Activated naive CD8-positive, alpha-beta T cell treated with anti-CD3 and anti-CD28 coated beads for 36 hours (primary cell): ENCODE measurements around the gene ZNF518B. TPM values are rescaled to one million over a fixed set of nuclear protein-coding genes. Genes with fewer than 3 reads are reported as not detected.

Source experiments
- DNase-seq: peaks from one replicate; pipeline ENCODE4 v3.0.0; 2021
- H3K27ac Mint-ChIP-seq: one replicate; pipeline ENCODE4 v1.8.0; 2022; ENCODE audit warnings: mild to moderate bottlenecking, moderate library complexity, mixed read lengths
- H3K27me3 Mint-ChIP-seq: one replicate; pipeline ENCODE4 v1.8.0; 2022; ENCODE audit warnings: mild to moderate bottlenecking, mixed read lengths
- H3K36me3 Mint-ChIP-seq: one replicate; pipeline ENCODE4 v1.8.0; 2021; ENCODE audit warnings: mild to moderate bottlenecking, mixed read lengths
- H3K4me1 Mint-ChIP-seq: one replicate; pipeline ENCODE4 v1.8.0; 2021; ENCODE audit warnings: mixed read lengths
- H3K4me3 Mint-ChIP-seq: one replicate; pipeline ENCODE4 v1.8.0; 2022; ENCODE audit warnings: mild to moderate bottlenecking, moderate library complexity, mixed read lengths
- H3K9me3 Mint-ChIP-seq: one replicate; pipeline ENCODE4 v1.8.0; 2022; ENCODE audit warnings: mixed read lengths
- total RNA-seq, 2 experiments: library from RNA; stranded (reverse); gene quantifications; one replicate each; pipeline ENCODE4 v1.2.3, GENCODE V29; 2021

The ZNF518B gene
- total RNA-seq, 2 experiments from 2014 or later = 14.1 to 18.0 TPM

GRCh38 chr4:10462876-10463275, 5.7 kb upstream of the ZNF518B start:
- no peak for DNase-seq
- H3K27me3 Mint-ChIP-seq = peaks cover 42% of the 10 kb centered on the region
- H3K4me1 Mint-ChIP-seq = peaks cover 8% of the 10 kb centered on the region
- H3K27ac Mint-ChIP-seq = no peak overlapping the region
- H3K9me3 Mint-ChIP-seq = no peaks in the 10 kb centered on the region
- H3K4me3 Mint-ChIP-seq = no peak overlapping the region
- H3K36me3 Mint-ChIP-seq = peaks cover 10% of the 10 kb centered on the region

GRCh38 chr4:10461850-10462400, 4.7 kb upstream of the ZNF518B start:
- H3K36me3 Mint-ChIP-seq = peaks cover 12% of the 10 kb centered on the region
- peaks cover 35% of the 10 kb centered on the region for H3K27me3 Mint-ChIP-seq
- H3K27ac Mint-ChIP-seq = no peak overlapping the region
- peaks cover 10% of the 10 kb centered on the region for H3K4me1 Mint-ChIP-seq
- peak overlapping the region; percentile 78 for H3K4me3 Mint-ChIP-seq
- DNase-seq = no peak
- H3K9me3 Mint-ChIP-seq = no peaks in the 10 kb centered on the region

GRCh38 chr4:10461091-10461849, 4.0 kb upstream of the ZNF518B start:
- Mint-ChIP-seq H3K36me3 (peaks cover 16% of the 10 kb centered on the region), H3K27ac (peak overlapping the region; percentile 61), H3K27me3 (peaks cover 34% of the 10 kb centered on the region), H3K4me3 (peak overlapping the region; percentile 78), H3K4me1 (peaks cover 11% of the 10 kb centered on the region), H3K9me3 (no peaks in the 10 kb centered on the region)
- DNase-seq = peak; percentile 87

GRCh38 chr4:10460313-10461047, 3.3 kb upstream of the ZNF518B start:
- Mint-ChIP-seq H3K27me3 (peaks cover 34% of the 10 kb centered on the region), H3K27ac (no peak overlapping the region), H3K4me1 (peaks cover 15% of the 10 kb centered on the region), H3K9me3 (no peaks in the 10 kb centered on the region), H3K4me3 (peak overlapping the region; percentile 57), H3K36me3 (peaks cover 18% of the 10 kb centered on the region)
- no peak for DNase-seq

- Mint-ChIP-seq H3K4me3 (no peak overlapping the region), H3K9me3 (no peaks in the 10 kb centered on the region), H3K4me1 (peaks cover 20% of the 10 kb centered on the region), H3K27me3 (peaks cover 26% of the 10 kb centered on the region), H3K27ac (no peak overlapping the region), H3K36me3 (peaks cover 28% of the 10 kb centered on the region)
- DNase-seq = no peak
Observed at GRCh38 chr4:10459305-10459704, 2.1 kb upstream of the ZNF518B start.

- H3K27me3 Mint-ChIP-seq = peaks cover 21% of the 10 kb centered on the region
- peaks cover under 1% of the 10 kb centered on the region for H3K9me3 Mint-ChIP-seq
- H3K4me1 Mint-ChIP-seq = peaks cover 23% of the 10 kb centered on the region
- peaks cover 39% of the 10 kb centered on the region for H3K36me3 Mint-ChIP-seq
- no peak for DNase-seq
- H3K27ac Mint-ChIP-seq = no peak overlapping the region
- no peak overlapping the region for H3K4me3 Mint-ChIP-seq
Observed at GRCh38 chr4:10458177-10458576, 951 bp upstream of the ZNF518B start.

- peak overlapping the region; percentile 93 for H3K4me3 Mint-ChIP-seq
- peaks cover 5% of the 10 kb centered on the region for H3K9me3 Mint-ChIP-seq
- peaks cover 8% of the 10 kb centered on the region for H3K27me3 Mint-ChIP-seq
- H3K4me1 Mint-ChIP-seq = peaks cover 25% of the 10 kb centered on the region
- H3K36me3 Mint-ChIP-seq = peaks cover 53% of the 10 kb centered on the region
- peak overlapping the region; percentile 90 for H3K27ac Mint-ChIP-seq
- DNase-seq = peak; percentile 75
Observed at GRCh38 chr4:10456595-10457254, 501 bp downstream of the ZNF518B start.

GRCh38 chr4:10456260-10456594, 999 bp downstream of the ZNF518B start:
- DNase-seq = no peak

GRCh38 chr4:10455133-10455532, 2.1 kb downstream of the ZNF518B start:
- H3K27ac Mint-ChIP-seq = no peak overlapping the region
- H3K36me3 Mint-ChIP-seq = peaks cover 66% of the 10 kb centered on the region
- peaks cover 5% of the 10 kb centered on the region for H3K27me3 Mint-ChIP-seq
- H3K4me1 Mint-ChIP-seq = peaks cover 19% of the 10 kb centered on the region
- no peak overlapping the region for H3K4me3 Mint-ChIP-seq
- DNase-seq = no peak
- peaks cover 9% of the 10 kb centered on the region for H3K9me3 Mint-ChIP-seq

More at GRCh38 chr4:10456260-10456594, 999 bp downstream of the ZNF518B start:
- Mint-ChIP-seq H3K27ac (peak overlapping the region; percentile 90), H3K27me3 (peaks cover 5% of the 10 kb centered on the region), H3K4me1 (peaks cover 23% of the 10 kb centered on the region), H3K9me3 (peaks cover 6% of the 10 kb centered on the region), H3K4me3 (peak overlapping the region; percentile 93), H3K36me3 (peaks cover 56% of the 10 kb centered on the region)

- peaks cover 5% of the 10 kb centered on the region for H3K27me3 Mint-ChIP-seq
- H3K9me3 Mint-ChIP-seq = peaks cover 9% of the 10 kb centered on the region
Observed at GRCh38 chr4:10454726-10455125, 2.5 kb downstream of the ZNF518B start.

GRCh38 chr4:10454121-10454520, 3.1 kb downstream of the ZNF518B start:
- DNase-seq = no peak
- H3K4me1 Mint-ChIP-seq = peaks cover 20% of the 10 kb centered on the region
- peaks cover 71% of the 10 kb centered on the region for H3K36me3 Mint-ChIP-seq
- peaks cover 5% of the 10 kb centered on the region for H3K27me3 Mint-ChIP-seq
- H3K27ac Mint-ChIP-seq = no peak overlapping the region
- no peak overlapping the region for H3K4me3 Mint-ChIP-seq
- peaks cover 14% of the 10 kb centered on the region for H3K9me3 Mint-ChIP-seq

More at GRCh38 chr4:10454726-10455125, 2.5 kb downstream of the ZNF518B start:
- Mint-ChIP-seq H3K36me3 (peaks cover 70% of the 10 kb centered on the region), H3K4me1 (peaks cover 20% of the 10 kb centered on the region), H3K4me3 (no peak overlapping the region), H3K27ac (no peak overlapping the region)
- DNase-seq = no peak

GRCh38 chr4:10448991-10449390, 8.2 kb downstream of the ZNF518B start:
- H3K4me3 Mint-ChIP-seq = no peak overlapping the region
- DNase-seq = no peak
- peaks cover 95% of the 10 kb centered on the region for H3K36me3 Mint-ChIP-seq
- H3K9me3 Mint-ChIP-seq = peaks cover 50% of the 10 kb centered on the region
- H3K4me1 Mint-ChIP-seq = peaks cover 5% of the 10 kb centered on the region
- H3K27me3 Mint-ChIP-seq = no peaks in the 10 kb centered on the region
- H3K27ac Mint-ChIP-seq = no peak overlapping the region

GRCh38 chr4:10442976-10443375, 14.2 kb downstream of the ZNF518B start:
- Mint-ChIP-seq H3K4me1 (peaks cover 7% of the 10 kb centered on the region), H3K36me3 (peaks cover 84% of the 10 kb centered on the region), H3K27me3 (no peaks in the 10 kb centered on the region), H3K9me3 (peaks cover 46% of the 10 kb centered on the region), H3K4me3 (no peak overlapping the region), H3K27ac (no peak overlapping the region)
- no peak for DNase-seq

GRCh38 chr4:10441512-10441911, 15.7 kb downstream of the ZNF518B start:
- no peak for DNase-seq
- H3K4me1 Mint-ChIP-seq = peaks cover 7% of the 10 kb centered on the region
- H3K9me3 Mint-ChIP-seq = peaks cover 38% of the 10 kb centered on the region
- no peak overlapping the region for H3K4me3 Mint-ChIP-seq
- H3K36me3 Mint-ChIP-seq = peaks cover 81% of the 10 kb centered on the region
- H3K27ac Mint-ChIP-seq = no peak overlapping the region
- H3K27me3 Mint-ChIP-seq = no peaks in the 10 kb centered on the region

- no peak overlapping the region for H3K4me3 Mint-ChIP-seq
- no peak for DNase-seq
- no peaks in the 10 kb centered on the region for H3K27me3 Mint-ChIP-seq
- peaks cover 55% of the 10 kb centered on the region for H3K36me3 Mint-ChIP-seq
- peaks cover 7% of the 10 kb centered on the region for H3K4me1 Mint-ChIP-seq
- peaks cover 19% of the 10 kb centered on the region for H3K9me3 Mint-ChIP-seq
- no peak overlapping the region for H3K27ac Mint-ChIP-seq
Observed at GRCh38 chr4:10438924-10439323, 18.3 kb downstream of the ZNF518B start.
